ENCODE measurements around the gene SYT5. TPM values are rescaled to one million over a fixed set of nuclear protein-coding genes. Genes with fewer than 3 reads are reported as not detected.

SYT5 gene
- total and polyA plus RNA-seq, 2 donors (not counting 3 experiments of a cell fraction or from before 2014, with no cell fraction given), result 0.42 TPM; not detected in 1

DNA sequence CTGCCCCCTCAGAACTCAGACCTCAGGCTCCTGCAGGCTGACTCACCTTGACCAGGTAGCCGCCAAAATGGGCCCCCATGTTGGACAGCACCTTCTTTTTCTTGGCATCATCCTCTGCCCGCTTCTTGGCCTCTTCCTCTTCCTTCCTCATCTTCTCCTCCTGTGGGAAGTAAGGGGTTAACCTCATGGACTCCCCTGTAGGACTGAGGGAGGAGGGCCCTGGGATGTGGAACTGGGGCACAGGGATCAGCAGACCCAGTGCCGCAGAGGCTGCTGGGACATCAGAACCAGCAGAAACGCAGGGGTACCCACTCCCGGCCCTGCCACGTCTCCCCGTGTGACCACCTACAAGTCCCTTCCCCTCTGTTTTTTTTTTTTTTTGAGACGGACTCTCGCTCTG lies 42.2 kb downstream of the SYT5 start:
- Histone ChIP-seq H3K4me2 (ENCODE audit: insufficient read depth, low read length) (no peak overlapping the region), H3K27me3 (ENCODE audit: control insufficient read depth in 2 of 2, insufficient read depth in 2 of 2, low read length in 2 of 2) (no peaks in the 10 kb centered on the region), H3K9me3 (replicated peaks; ENCODE audit: control insufficient read depth, insufficient read depth, low read length) (no peaks in the 10 kb centered on the region), H3K9ac (replicated peaks; ENCODE audit: extremely low read depth, insufficient read depth, low read length) (no peak overlapping the region), H3K4me1 (ENCODE audit: control insufficient read depth, extremely low read depth, insufficient read depth, low read length) (no peaks in the 10 kb centered on the region), H3K9me1 (replicated peaks; ENCODE audit: control insufficient read depth, extremely low read depth, insufficient read depth, low read length) (no peaks in the 10 kb centered on the region), H2AFZ (ENCODE audit: low read depth, low read length) (no peak overlapping the region), H3K4me3 (replicated peaks in 1 of 3; ENCODE audit: insufficient read depth in 1 of 3, low read depth in 1 of 3, low read length in 3 of 3) (no peak overlapping the region), H3K27ac (ENCODE audit: insufficient read depth, low read depth, low read length) (no peak overlapping the region), H4K20me1 (replicated peaks; ENCODE audit: control insufficient read depth, extremely low read depth, insufficient read depth, low read length) (no peaks in the 10 kb centered on the region), H3K79me2 (ENCODE audit: control insufficient read depth, insufficient read depth, low read length) (no peaks in the 10 kb centered on the region), H3K36me3 (ENCODE audit: control insufficient read depth in 2 of 2, extremely low read depth in 1 of 2, insufficient read depth in 2 of 2, low read length in 2 of 2) (no peaks in the 10 kb centered on the region)
- dilution Hi-C loops (cut with MboI; ENCODE audit: extremely low pct_ligation_motif_present, low sequenced_read_pairs), result no loop called here
- no peak for TF ChIP-seq EZH2 (IDR thresholded peaks at IDR 0.05; ENCODE audit: borderline replicate concordance, low read depth, low read length, severe bottlenecking)
- TF ChIP-seq POLR2AphosphoS5 (IDR thresholded peaks at IDR 0.05; ENCODE audit: insufficient read depth, low read depth, low read length), result no peak
- TF ChIP-seq MYC (IDR thresholded peaks at IDR 0.05; ENCODE audit: low read depth, low read length), result no peak
- TF ChIP-seq GATA2 (IDR thresholded peaks at IDR 0.05; ENCODE audit: insufficient read depth, insufficient read length, low read depth, low read length), result no peak
- TF ChIP-seq, protein P1, sequence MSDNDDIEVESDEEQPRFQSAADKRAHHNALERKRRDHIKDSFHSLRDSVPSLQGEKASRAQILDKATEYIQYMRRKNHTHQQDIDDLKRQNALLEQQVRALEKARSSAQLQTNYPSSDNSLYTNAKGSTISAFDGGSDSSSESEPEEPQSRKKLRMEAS (IDR thresholded peaks at IDR 0.05; ENCODE audit: insufficient read depth, insufficient read length), result no peak
- no peak for TF ChIP-seq CTCF (IDR thresholded peaks at IDR 0.05; ENCODE audit: extremely low read depth in 1 of 2, insufficient read depth in 1 of 2, low read depth in 1 of 2, low read length in 2 of 2)
- no peak for TF ChIP-seq JUN (IDR thresholded peaks at IDR 0.05; ENCODE audit: borderline replicate concordance, insufficient read depth, insufficient read length, low read depth)
- no peak for TF ChIP-seq POLR2A (IDR thresholded peaks at IDR 0.05; ENCODE audit: low read depth, low read length)
- TF ChIP-seq FOS (IDR thresholded peaks at IDR 0.05; ENCODE audit: borderline replicate concordance, insufficient read depth, low read length), result no peak
- DNase-seq (ENCODE audit: low read depth, low spot score) (no peak), FAIRE-seq (no peak)
- CTCF ChIA-PET, result no interaction called here
- POLR2A ChIA-PET, result no interaction called here
- intact Hi-C loops (cut with micrococcal nuclease), result loop anchor here (10.0 kb wide), 1 partner anchor 463 kb away; no protein-coding TSS in a partner anchor
- BruUV-seq (replicated peaks), result no TSS peak

Data from endothelial cell of umbilical vein (primary cell).